Glomerular visceral epithelial cell (primary cell): Measurements from ENCODE around the gene VAMP5.
"Not testable (repeated sequence)": the region's sequence is repeated elsewhere in the genome, so short reads cannot be mapped to it uniquely, and the experiment has no call there.

Experiments
- DNase-seq: peaks from one replicate; pipeline ENCODE4 v3.0.0-alpha.2; 2016; ENCODE audit errors: extremely low spot score

Gene VAMP5

DNA sequence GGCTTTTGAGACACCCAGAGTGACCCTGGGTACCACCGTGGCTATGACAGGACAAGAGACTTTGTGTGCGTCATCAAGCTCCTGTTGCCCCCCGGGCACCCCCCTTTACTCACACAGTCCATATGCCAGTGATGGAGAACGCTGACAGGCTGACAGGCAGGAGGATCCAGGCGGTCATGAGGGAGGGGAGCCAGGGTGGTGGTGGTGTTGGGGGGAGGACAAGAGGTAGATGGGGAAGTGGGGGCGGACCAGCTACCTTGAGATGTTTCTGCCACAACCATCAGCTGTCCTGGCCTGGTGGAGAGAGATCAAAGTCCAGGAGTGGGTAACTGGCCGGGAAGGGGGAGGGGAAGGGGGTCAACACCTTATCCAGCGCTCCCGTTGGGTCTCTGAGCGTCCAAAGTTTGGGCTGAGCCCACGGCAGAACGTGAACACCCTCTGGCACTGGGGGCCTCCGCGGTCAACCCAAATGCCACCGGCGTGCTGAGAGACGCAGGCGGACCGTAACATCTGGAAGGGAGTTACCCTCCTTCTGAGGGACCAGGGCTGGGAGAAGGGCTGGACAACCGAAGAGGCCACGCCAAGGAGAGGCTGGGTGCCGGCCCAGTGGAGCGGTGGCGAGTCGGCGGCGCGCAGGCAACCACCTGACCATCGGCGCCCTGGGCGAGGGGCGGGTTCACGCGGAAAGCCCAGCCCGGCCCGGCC is 17.7 kb downstream of the VAMP5 start:
- DNase-seq, result peak; percentile 43

DNA sequence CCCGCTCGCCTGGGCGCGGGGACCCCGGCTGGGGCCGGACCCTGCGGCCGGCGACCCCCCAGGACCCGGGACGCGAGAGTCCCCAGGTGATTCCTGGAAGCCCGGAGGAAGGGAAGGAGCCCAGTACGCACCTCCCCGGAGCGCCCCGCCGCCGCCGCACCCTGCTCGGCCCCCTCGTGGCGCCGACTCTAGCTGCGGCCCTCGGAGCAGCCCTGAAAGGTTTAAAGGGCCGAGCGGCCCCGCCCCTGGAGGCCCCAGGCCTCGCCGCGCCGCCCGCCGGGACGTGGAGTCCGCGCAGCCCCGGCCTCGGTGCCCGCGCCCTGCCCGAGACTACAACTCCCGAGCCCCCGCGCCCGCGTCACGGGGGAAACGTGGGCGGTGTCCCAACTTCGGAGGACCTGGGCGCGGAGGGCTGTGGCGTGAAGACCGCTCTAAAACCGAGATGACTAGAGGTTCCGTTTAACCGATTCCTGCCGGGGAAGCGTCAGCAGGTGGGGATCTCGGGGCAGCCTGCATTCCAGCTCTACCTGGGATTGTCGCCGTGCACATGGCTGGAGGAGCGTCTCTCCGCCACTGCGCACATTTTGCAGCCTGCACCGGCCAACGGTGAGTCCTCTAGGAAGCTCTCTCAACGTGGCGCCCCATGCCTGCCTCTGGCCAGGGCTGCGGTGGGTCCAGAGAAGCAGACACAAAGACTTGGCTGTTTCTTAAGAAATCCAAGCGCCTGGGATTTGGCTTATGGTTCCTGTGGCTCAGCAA is 18.4 kb downstream of the VAMP5 start, which contains the start of gene TMEM150A:
TSS of gene TMEM150A (minus strand) at position 223 of the 759 bp plus-strand sequence. CDS start 750 bp downstream, outside the sequence.
- peak; percentile 85 for DNase-seq

DNA sequence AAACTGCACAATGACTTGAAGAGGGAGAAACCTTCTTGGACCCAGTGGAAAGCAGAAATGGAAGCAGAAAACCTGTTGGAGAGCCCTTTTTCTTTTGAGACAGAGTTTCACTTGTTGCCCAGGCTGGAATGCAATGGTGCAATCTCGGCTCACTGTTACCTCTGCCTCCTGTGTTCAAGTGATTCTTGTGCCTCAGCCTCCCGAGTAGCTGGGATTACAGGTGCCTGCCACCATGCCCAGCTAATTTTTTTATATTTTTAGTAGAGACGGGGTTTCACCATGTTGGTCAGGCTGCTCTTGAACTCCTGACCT is 19.9 kb downstream of the VAMP5 start:
- not testable (repeated sequence) for DNase-seq

- DNase-seq, result no peak
Observed at GRCh38 chr2:85604568-85605339, 20.5 kb downstream of the VAMP5 start.

DNA sequence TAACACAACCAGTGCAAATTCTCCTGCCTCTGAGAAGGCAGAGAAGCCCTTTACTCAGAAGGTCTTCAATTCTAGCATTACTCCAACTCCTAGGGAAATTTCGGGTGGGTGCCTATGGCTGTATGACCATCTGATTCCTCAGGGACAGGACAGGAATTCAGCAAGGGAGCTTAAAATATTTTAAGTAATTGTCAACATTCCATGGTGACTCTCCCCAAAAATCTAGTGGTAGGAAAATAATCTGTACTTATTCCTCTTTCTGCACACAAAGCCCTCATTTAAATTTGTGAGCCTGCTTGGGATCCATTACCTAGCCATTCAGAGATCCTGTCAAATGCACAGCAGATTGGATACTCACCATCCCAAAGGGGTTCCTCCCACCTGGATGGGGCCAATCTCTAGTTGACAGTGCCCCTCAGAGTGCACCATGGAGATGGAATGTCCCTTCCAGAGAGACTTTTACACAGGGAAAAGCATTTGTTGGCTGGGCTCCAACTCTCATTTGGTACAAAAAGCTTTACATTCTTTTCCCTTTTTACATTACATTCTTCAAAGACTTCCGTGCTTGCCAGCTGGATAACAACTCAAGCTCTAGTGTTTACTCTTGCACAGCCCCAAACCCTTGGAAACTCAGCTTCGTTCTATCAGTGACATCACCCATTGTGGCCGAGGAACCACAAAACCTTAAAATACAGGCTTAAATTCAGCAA is 21.3 kb downstream of the VAMP5 start:
- DNase-seq, result peak; percentile 57

DNA sequence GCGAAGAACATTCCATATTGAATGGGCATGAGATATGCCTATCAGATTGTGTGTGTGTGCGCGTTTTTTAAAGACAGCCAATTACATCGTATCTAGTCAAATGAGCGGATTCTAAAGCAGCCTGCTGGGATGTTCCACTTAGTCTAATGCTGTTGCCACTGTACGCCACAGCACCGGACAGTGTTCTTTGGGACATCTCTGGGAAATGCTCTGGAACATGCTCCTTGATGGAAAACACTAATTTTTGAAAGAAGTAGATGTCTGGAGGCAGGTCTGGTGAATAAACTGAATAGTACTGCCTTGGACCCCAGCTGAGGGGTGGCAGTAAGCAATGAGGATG is 21.9 kb downstream of the VAMP5 start:
- DNase-seq, result no peak

GRCh38 chr2:85607268-85608215 is 23.3 kb downstream of the VAMP5 start:
- no peak for DNase-seq

DNA sequence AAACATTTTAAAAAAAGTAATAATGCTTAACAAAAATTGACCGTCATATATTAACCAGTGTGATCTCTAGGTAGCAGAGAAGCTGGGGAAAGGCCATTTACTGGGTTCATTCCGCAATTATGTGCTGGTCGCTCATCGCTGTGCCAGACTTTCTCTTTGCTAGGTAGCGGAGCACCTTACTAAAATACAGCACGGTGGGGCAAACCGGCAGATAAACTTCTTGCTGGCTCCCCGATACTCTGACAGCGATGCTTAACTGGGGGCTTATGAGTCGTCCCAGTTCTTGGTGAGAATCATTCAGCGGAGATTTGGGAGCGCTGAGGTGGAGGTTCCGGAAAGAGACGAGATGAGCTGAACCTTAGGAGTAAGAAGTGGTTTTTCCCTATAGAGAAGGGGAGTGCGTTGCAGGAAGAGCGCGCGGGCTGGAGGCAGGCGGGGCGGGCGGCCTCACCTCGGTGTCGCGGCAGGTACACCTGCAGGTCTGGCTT is 27.0 kb downstream of the VAMP5 start:
- DNase-seq, result no peak

DNA sequence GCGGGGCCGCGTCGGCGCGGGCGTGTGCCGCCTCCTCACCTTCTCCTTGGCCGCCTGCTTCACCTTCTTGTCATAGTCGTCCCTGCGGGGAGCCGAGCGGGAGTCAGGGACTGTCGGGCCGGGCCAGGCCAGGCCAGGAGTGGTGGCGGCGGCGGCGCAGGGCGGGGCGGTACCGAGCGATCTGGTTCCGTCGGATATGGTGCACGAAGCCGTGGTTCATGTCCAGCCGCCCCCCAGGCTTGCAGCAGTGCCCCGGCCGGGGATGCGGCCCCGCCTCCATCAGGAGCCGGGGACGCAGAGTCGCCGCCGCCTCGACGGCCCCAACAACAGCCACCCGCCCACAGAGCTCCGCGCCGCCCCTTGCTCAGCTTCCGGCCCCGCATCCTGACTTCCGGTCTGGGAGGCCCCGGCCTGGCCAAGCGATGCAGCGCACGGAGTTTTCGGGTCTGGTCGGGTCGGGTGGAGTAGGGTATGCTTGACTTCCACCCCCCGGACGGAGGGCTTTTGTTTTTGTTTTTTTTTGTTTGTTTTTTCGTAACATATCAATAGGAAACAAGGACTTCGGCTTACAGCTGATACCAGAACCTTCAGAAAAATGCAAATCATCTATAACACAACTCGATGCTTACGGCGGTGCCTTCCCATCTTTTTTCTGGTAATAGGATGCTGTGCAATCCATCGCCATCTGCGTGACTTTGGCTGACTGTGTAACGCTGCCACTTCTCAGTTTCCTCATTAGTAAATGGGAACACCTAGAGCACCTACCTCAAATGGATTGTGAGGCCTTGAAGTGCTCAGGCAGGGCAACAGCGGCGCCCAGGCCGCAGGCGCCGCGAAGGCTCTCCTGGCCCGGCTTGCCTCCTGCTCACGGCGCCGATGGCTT is 27.7 kb downstream of the VAMP5 start, which contains the start of gene C2orf68:
TSS of gene C2orf68 (minus strand) at position 362 of the 883 bp plus-strand sequence. CDS start at position 280, 82 bp downstream.
- peak; percentile 81 for DNase-seq

GRCh38 chr2:85613717-85614515 is 29.7 kb downstream of the VAMP5 start:
- no peak for DNase-seq

- not testable (repeated sequence) for DNase-seq
Observed at GRCh38 chr2:85614757-85615156, 30.5 kb downstream of the VAMP5 start.

DNA sequence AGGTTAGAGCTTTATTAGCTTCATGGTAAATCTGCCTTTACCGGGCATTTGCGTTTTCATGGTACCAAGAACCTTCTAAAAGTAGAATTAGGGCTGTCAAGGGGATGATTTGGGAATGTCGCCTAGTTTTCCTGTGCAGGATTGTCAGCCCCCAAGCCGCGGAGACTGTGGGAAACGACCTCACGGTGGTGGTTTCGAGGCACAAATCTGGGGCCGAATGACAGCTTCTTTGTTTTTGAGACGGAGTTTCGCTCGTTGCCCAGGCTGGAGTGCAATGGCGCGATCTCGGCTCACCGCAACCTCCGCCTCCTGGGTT is 31.1 kb downstream of the VAMP5 start:
- no peak for DNase-seq

DNA sequence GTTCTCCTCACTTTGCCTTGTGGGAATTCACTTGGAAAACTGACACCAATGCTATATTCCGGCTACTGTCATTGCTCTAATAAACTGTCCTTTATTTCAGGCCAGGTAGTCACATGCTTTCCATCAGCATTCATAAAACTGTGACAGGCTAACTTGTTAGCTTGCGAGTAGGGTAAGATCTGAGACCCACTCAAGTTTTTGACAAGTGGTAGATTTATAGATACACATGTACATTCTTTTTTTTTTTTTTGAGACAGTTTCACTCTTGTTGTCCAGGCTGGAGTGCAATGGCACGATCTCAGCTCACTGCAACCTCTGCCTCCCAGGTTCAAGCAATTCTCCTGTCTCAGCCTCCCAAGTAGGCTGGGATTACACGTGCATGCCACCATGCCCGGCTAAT is 33.5 kb downstream of the VAMP5 start:
- DNase-seq, result not testable (repeated sequence)

DNA sequence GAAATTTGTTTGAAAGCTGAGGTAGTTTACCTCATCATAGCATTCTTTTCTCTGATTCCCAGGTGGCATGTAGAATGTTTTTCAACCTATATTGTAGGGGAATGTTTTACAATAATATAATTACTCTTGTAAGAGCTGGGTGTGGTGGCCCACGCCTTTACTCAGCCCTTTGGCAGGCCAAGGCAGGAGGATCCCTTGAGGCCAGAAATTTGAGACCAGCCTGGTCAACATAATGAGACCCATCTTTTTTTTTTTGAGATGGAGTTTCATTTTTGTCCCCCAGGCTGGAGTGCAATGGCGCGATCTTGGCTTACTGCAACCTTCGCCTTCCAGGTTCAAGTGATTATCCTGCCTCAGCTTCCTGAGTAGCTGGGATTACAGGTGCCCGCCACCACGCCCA is 35.4 kb downstream of the VAMP5 start:
- no peak for DNase-seq

- DNase-seq, result no peak
Observed at GRCh38 chr2:85621338-85621737, 37.1 kb downstream of the VAMP5 start.

- no peak for DNase-seq
Observed at GRCh38 chr2:85623991-85624390, 39.8 kb downstream of the VAMP5 start.

DNA sequence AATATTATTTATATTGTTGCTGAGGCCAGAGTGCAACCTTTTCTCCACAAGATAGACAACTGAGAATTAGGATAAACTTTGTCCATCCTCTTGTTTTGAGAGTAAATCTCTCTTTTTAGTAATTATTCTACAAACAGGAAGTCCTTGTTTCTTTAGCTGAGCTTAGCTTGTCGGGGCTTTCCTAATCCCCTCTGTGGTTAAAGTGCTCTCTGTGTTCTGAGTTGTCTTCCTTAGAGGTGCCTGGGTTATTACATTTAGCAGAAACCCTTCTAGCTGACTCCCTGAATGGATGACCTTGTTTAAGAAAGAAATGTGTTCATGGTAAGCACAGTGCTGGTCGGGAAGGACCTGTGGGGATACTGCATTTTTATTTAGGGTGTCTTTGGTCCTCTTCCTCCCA is 44.4 kb downstream of the VAMP5 start:
- no peak for DNase-seq

- no peak for DNase-seq
Observed at GRCh38 chr2:85631316-85631715, 47.1 kb downstream of the VAMP5 start.

- no peak for DNase-seq
Observed at GRCh38 chr2:85635011-85635410, 50.8 kb downstream of the VAMP5 start.
